ENCODE measurements around the gene IGF2.

Gene IGF2

DNA sequence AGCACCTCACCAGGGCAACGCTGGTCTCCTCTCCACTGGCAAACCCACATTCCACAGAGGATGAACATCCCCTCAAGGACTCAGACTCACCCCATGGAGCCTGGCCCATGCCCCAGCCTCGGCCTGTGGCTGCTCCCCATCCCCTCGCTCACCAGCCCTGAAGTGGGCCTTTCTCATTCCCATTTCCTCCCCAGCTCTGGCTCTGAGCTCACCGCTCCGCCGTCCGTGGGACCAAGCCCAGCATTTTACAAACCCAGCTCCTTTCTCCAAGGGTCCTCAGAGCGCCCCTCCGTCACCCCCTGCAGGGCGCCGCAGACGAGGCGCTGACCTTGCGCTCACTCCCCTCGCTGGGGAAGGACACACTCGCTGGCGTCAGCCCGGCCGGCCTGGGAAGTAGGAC, 6.9 kb upstream of the IGF2 start:
- H3K4me3 ChIP-seq (ENCODE audit: low read depth, low read length), result no peak overlapping the region
- no peak for TF ChIP-seq CTCF (IDR thresholded peaks at IDR 0.05; ENCODE audit: low read depth, low read length, missing control alignments)
- DNase-seq (ENCODE audit: low read depth), result no peak

DNA sequence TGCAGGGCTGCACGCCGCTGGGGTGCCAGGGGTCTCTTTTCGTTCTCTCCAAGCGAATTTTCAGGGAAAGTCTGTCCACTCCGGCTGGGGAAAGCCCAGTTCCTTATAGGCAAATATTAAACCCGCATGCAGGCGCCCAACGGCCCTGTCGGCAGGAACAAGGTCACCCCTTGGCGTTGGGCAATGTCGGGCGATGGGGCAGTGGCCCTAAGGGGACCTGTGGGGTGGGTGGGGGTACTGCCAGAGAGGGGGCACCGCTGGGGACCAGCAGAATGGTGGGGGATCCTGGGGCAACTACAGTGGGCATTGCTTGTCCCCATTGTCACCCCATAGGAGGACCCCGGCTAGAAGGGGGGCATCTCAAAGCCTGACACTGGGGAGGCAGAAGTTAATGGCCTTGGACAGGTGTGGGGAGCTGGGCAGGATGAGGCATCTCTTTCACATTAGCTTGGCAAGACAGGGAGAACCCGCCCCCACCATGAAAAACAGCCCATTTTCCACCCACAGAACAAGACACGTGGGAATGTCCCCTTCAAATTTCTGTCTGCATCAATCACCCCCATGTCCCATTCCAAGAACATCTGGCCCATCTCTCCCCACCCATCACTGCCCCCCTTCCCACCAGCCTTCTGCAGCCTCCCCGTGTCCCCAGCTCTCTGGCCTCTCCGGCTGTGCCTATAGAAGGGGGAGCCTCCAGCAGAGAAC, 5.5 kb upstream of the IGF2 start:
- TF ChIP-seq CTCF (IDR thresholded peaks at IDR 0.05; ENCODE audit: low read depth, low read length, missing control alignments), result no peak
- no peak overlapping the region for H3K4me3 ChIP-seq (ENCODE audit: low read depth, low read length)
- DNase-seq (ENCODE audit: low read depth), result no peak

DNA sequence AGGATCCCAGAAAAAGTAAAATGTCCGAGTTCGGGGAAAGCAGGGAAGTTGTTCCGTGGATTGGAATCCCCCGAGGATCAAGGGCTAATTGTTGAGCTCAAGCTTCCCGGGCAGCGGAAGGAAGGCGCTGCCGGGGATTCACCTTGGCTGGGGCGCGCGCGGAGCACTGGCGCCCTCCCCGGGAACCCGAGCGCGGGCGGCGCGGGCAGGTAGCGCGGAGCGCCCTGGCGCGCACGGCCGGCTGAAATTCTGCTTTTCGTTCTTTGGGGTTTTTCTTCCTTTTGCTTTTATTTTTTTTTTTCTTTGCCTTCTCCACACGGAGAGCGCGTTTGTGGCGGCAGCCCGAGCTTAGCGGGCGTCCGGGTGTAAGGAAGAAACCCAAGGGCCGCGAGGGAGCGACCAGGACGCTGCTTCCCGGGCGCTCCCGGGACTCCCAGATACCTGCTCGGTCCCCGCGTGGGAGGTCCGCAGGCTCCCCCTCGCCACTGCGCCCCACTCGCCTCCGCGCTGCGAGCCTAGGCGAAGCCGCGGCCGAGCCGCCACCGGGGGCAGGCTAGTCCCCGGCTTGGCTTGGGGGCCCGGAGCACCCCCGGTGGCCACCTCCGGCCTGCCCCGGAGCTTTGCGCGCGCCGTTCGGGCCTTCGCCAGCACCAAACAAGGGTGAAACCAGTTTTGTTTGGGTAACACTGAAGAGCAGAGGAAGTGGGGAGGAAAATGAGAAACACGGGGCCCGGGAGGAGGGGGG, 4.8 kb upstream of the IGF2 start:
- TF ChIP-seq CTCF (IDR thresholded peaks at IDR 0.05; ENCODE audit: low read depth, low read length, missing control alignments), result no peak
- DNase-seq (ENCODE audit: low read depth), result no peak
- no peak overlapping the region for H3K4me3 ChIP-seq (ENCODE audit: low read depth, low read length)

DNA sequence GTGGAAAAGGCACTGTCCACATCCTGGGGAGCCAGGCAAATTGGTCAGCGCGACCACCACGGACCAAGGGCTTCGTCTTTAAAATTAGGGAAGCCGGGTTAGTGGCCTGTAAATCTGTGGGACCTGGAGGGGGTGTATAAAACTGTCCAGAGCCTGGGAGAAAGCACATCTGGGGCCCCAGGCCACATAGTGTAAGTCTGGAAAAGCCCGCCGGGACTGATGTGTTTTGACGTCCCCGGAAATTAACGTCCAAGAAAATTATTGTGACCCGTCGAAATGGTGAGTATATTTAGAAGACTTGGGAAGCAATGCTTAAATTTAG, 4.2 kb upstream of the IGF2 start:
- DNase-seq (ENCODE audit: low read depth), result no peak
- TF ChIP-seq CTCF (IDR thresholded peaks at IDR 0.05; ENCODE audit: low read depth, low read length, missing control alignments), result no peak
- no peak overlapping the region for H3K4me3 ChIP-seq (ENCODE audit: low read depth, low read length)

GRCh38 chr11:2142762-2143202, 3.6 kb upstream of the IGF2 start:
- TF ChIP-seq CTCF (IDR thresholded peaks at IDR 0.05; ENCODE audit: low read depth, low read length, missing control alignments), result no peak
- no peak overlapping the region for H3K4me3 ChIP-seq (ENCODE audit: low read depth, low read length)
- no peak for DNase-seq (ENCODE audit: low read depth)

GRCh38 chr11:2142300-2142759, 3.1 kb upstream of the IGF2 start:
- no peak for DNase-seq (ENCODE audit: low read depth)
- no peak for TF ChIP-seq CTCF (IDR thresholded peaks at IDR 0.05; ENCODE audit: low read depth, low read length, missing control alignments)

More at GRCh38 chr11:2142300-2142759, 3.1 kb upstream of the IGF2 start:
- no peak overlapping the region for H3K4me3 ChIP-seq (ENCODE audit: low read depth, low read length)
